ENCODE measurements around the gene FBXW5.

The FBXW5 gene

GRCh38 chr9:136901516-136902258 lies 42.9 kb downstream of the FBXW5 start:
- intact Hi-C loops (cut with DNase I) = no loop called here

GRCh38 chr9:136900988-136901515 lies 43.5 kb downstream of the FBXW5 start:
- intact Hi-C loops (cut with DNase I) = no loop called here

More at GRCh38 chr9:136901516-136902258, 42.9 kb downstream of the FBXW5 start:
- DNase-seq = no peak

GRCh38 chr9:136900556-136900955 lies 44.0 kb downstream of the FBXW5 start:
- intact Hi-C loops (cut with DNase I) = no loop called here
- no peak for DNase-seq

More at GRCh38 chr9:136900988-136901515, 43.5 kb downstream of the FBXW5 start:
- DNase-seq = no peak

DNA sequence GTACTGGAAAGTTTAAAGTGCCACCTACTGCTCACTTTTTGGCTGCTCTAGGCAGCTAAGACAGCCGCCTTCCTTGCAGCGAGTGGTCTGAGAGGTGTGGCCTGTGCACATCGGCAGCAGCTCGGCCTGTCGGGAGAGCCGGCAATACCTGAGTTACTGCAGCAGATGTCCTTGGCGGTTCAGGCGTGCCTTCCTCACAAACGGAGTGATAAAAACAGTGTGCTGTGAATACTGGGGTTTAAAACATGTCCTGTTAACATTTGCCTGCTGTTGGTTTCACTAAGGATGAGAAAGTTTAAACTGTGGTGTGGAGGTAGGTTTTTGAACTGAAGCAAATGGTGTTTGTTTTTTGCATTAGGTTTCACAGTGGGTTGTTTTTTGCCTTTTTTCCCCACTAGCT lies 45.3 kb downstream of the FBXW5 start:
- intact Hi-C loops (cut with DNase I) = no loop called here
- DNase-seq = peak in 12 of 42 donors; percentile 23 to 66 (median 38)

GRCh38 chr9:136898483-136899100 lies 45.9 kb downstream of the FBXW5 start:
- intact Hi-C loops (cut with DNase I) = no loop called here
- no peak for DNase-seq

DNA sequence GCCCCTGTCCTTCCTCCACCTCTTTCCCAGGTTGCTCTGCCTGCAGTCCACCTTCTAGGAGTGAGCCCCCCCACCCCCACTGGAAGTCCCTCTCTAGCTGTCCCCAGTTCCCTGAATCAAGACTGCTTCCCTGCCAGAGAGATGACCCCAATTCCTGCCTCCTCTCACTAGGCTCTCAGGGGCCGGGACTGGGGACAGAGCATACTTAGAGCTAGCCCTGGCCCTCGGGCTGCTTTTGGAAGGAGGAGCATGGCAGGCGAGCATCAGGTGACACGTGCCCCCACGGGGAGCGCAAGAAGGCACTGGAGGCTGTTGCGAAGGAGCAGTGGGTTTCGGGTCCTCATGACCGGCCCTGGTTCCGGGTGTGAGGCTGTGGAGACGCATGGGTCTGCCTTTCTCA lies 48.5 kb downstream of the FBXW5 start:
- no peak for DNase-seq
- intact Hi-C loops (cut with DNase I) = no loop called here

- no peak for DNase-seq
- intact Hi-C loops (cut with DNase I) = no loop called here
Measured at GRCh38 chr9:136890661-136891060, 53.9 kb downstream of the FBXW5 start.

Data from head of caudate nucleus (tissue), 42 donors.